ENCODE data around the gene MYOM1.

The MYOM1 gene

GRCh38 chr18:3163968-3164367, 55.8 kb downstream of the MYOM1 start:
- Histone ChIP-seq H3K36me3 (ENCODE audit: control insufficient read depth, insufficient read depth, low read length) (no peaks in the 10 kb centered on the region), H3K27me3 (replicated peaks; ENCODE audit: control insufficient read depth, insufficient read depth, low read length) (no peaks in the 10 kb centered on the region), H3K4me3 (replicated peaks; ENCODE audit: low read depth, low read length) (no peak overlapping the region)
- no peak for DNase-seq (ENCODE audit: extremely low read depth, insufficient read length)
- no peak for TF ChIP-seq CTCF (IDR thresholded peaks at IDR 0.05; ENCODE audit: insufficient read depth, low read length, poor library complexity, severe bottlenecking)

- no peaks in the 10 kb centered on the region for H3K36me3 ChIP-seq (ENCODE audit: control insufficient read depth, insufficient read depth, low read length)
- DNase-seq (ENCODE audit: extremely low read depth, insufficient read length), result no peak
- H3K27me3 ChIP-seq (replicated peaks; ENCODE audit: control insufficient read depth, insufficient read depth, low read length), result no peaks in the 10 kb centered on the region
- no peak overlapping the region for H3K4me3 ChIP-seq (replicated peaks; ENCODE audit: low read depth, low read length)
- TF ChIP-seq CTCF (IDR thresholded peaks at IDR 0.05; ENCODE audit: insufficient read depth, low read length, poor library complexity, severe bottlenecking), result no peak
Observed at GRCh38 chr18:3162181-3162580, 57.6 kb downstream of the MYOM1 start.

GRCh38 chr18:3159830-3160229, 59.9 kb downstream of the MYOM1 start:
- no peak overlapping the region for H3K4me3 ChIP-seq (replicated peaks; ENCODE audit: low read depth, low read length)
- no peaks in the 10 kb centered on the region for H3K36me3 ChIP-seq (ENCODE audit: control insufficient read depth, insufficient read depth, low read length)
- TF ChIP-seq CTCF (IDR thresholded peaks at IDR 0.05; ENCODE audit: insufficient read depth, low read length, poor library complexity, severe bottlenecking), result no peak
- DNase-seq (ENCODE audit: extremely low read depth, insufficient read length), result no peak
- no peaks in the 10 kb centered on the region for H3K27me3 ChIP-seq (replicated peaks; ENCODE audit: control insufficient read depth, insufficient read depth, low read length)

- no peak for TF ChIP-seq CTCF (IDR thresholded peaks at IDR 0.05; ENCODE audit: insufficient read depth, low read length, poor library complexity, severe bottlenecking)
- H3K27me3 ChIP-seq (replicated peaks; ENCODE audit: control insufficient read depth, insufficient read depth, low read length), result no peaks in the 10 kb centered on the region
- DNase-seq (ENCODE audit: extremely low read depth, insufficient read length), result no peak
- no peaks in the 10 kb centered on the region for H3K36me3 ChIP-seq (ENCODE audit: control insufficient read depth, insufficient read depth, low read length)
- no peak overlapping the region for H3K4me3 ChIP-seq (replicated peaks; ENCODE audit: low read depth, low read length)
Observed at GRCh38 chr18:3157606-3158005, 62.2 kb downstream of the MYOM1 start.

GRCh38 chr18:3157086-3157485, 62.7 kb downstream of the MYOM1 start:
- H3K4me3 ChIP-seq (replicated peaks; ENCODE audit: low read depth, low read length), result no peak overlapping the region
- no peaks in the 10 kb centered on the region for H3K36me3 ChIP-seq (ENCODE audit: control insufficient read depth, insufficient read depth, low read length)
- no peak for DNase-seq (ENCODE audit: extremely low read depth, insufficient read length)
- TF ChIP-seq CTCF (IDR thresholded peaks at IDR 0.05; ENCODE audit: insufficient read depth, low read length, poor library complexity, severe bottlenecking), result no peak
- no peaks in the 10 kb centered on the region for H3K27me3 ChIP-seq (replicated peaks; ENCODE audit: control insufficient read depth, insufficient read depth, low read length)

GRCh38 chr18:3156325-3156640, 63.5 kb downstream of the MYOM1 start:
- TF ChIP-seq CTCF (IDR thresholded peaks at IDR 0.05; ENCODE audit: insufficient read depth, low read length, poor library complexity, severe bottlenecking), result no peak
- Histone ChIP-seq H3K4me3 (replicated peaks; ENCODE audit: low read depth, low read length) (no peak overlapping the region), H3K27me3 (replicated peaks; ENCODE audit: control insufficient read depth, insufficient read depth, low read length) (no peaks in the 10 kb centered on the region), H3K36me3 (ENCODE audit: control insufficient read depth, insufficient read depth, low read length) (no peaks in the 10 kb centered on the region)
- DNase-seq (ENCODE audit: extremely low read depth, insufficient read length), result no peak
